ENCODE measurements around the gene IL11.

DNA sequence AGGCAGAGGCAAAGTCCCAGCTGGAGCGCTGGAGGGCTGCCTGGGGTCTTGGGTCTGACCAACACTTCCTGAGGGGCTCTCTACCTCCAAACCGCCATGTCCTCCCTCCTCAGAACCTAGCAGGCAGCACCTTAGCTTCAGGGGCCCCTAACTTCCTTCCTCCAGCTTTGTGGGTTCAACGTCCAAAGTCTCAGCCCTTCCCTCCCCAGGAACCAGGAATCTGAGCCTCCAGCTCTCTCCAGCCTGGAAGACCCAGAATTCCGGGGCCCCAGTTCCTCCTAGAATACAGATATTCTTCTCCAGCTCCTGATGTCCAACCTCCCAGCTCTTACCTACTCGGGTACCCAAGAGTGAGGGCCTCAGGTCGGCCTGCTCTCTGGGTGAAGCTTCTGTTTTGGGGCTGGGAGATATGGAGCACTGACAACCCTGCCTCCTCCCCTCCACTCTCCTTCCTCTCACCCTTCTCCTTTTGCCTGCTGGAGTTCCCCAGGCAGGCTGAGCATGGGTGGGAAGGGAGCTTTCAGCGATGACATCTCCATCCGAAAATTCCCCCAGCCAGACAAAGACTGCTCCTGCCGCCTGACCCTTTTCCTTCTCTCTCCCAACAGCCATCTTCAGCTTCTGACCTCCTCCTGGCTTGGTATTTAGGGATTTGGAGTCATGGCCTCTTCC is 48.7 kb downstream of the IL11 start:
- no peak for TF ChIP-seq SRF (IDR thresholded peaks at IDR 0.05; ENCODE audit: low read depth, low read length)
- TF ChIP-seq NR3C1 (CRISPR knock-in tag; IDR thresholded peaks at IDR 0.05) = no peak
- no peak for TF ChIP-seq ZNF619 (CRISPR knock-in tag; IDR thresholded peaks at IDR 0.05)
- TF ChIP-seq ZNF326 (CRISPR knock-in tag; IDR thresholded peaks at IDR 0.05; ENCODE audit: borderline replicate concordance) = no peak
- TF ChIP-seq RBFOX2 (IDR thresholded peaks at IDR 0.05; ENCODE audit: low read depth, low read length) = no peak
- TF ChIP-seq, protein P1, sequence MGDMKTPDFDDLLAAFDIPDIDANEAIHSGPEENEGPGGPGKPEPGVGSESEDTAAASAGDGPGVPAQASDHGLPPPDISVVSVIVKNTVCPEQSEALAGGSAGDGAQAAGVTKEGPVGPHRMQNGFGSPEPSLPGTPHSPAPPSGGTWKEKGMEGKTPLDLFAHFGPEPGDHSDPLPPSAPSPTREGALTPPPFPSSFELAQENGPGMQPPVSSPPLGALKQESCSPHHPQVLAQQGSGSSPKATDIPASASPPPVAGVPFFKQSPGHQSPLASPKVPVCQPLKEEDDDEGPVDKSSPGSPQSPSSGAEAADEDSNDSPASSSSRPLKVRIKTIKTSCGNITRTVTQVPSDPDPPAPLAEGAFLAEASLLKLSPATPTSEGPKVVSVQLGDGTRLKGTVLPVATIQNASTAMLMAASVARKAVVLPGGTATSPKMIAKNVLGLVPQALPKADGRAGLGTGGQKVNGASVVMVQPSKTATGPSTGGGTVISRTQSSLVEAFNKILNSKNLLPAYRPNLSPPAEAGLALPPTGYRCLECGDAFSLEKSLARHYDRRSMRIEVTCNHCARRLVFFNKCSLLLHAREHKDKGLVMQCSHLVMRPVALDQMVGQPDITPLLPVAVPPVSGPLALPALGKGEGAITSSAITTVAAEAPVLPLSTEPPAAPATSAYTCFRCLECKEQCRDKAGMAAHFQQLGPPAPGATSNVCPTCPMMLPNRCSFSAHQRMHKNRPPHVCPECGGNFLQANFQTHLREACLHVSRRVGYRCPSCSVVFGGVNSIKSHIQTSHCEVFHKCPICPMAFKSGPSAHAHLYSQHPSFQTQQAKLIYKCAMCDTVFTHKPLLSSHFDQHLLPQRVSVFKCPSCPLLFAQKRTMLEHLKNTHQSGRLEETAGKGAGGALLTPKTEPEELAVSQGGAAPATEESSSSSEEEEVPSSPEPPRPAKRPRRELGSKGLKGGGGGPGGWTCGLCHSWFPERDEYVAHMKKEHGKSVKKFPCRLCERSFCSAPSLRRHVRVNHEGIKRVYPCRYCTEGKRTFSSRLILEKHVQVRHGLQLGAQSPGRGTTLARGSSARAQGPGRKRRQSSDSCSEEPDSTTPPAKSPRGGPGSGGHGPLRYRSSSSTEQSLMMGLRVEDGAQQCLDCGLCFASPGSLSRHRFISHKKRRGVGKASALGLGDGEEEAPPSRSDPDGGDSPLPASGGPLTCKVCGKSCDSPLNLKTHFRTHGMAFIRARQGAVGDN (CRISPR knock-in tag; IDR thresholded peaks at IDR 0.05) = no peak
- TF ChIP-seq CTCF (CRISPR knock-in tag; IDR thresholded peaks at IDR 0.05) = no peak
- no peak for TF ChIP-seq SPEN (CRISPR knock-in tag; IDR thresholded peaks at IDR 0.05; ENCODE audit: low read depth)
- no peak for TF ChIP-seq SKI (IDR thresholded peaks at IDR 0.05; ENCODE audit: partially characterized antibody)
- no peak for TF ChIP-seq ZUFSP (CRISPR knock-in tag; IDR thresholded peaks at IDR 0.05; ENCODE audit: borderline replicate concordance)
- TF ChIP-seq, protein P2, sequence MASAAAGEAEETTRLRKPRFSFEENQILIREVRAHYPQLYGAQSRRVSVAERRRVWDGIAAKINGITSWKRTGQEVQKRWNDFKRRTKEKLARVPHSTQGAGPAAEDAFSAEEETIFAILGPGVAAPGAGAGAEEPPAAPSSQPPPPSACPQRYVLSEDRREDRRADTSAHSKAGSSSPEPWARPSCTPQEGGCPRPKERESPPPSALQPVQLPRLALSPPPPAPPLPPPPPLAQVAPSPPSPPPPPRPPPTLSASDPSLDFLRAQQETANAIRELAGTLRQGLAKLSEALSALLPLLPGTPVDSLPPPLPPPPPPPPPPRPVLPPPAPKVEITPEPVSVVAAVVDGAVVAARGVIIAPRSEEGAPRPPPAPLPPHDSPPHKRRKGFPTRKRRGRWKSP (CRISPR knock-in tag; IDR thresholded peaks at IDR 0.05) = no peak
- TF ChIP-seq ZNF24 (IDR thresholded peaks at IDR 0.05) = no peak
- TF ChIP-seq POLR2A (IDR thresholded peaks at IDR 0.05; ENCODE audit: insufficient read depth in 1 of 2, low read depth in 2 of 2, low read length in 2 of 2) = no peak
- TF ChIP-seq MYC (CRISPR knock-in tag; IDR thresholded peaks at IDR 0.05; ENCODE audit: borderline replicate concordance) = no peak
